IPS-20b (cell line): Measurements from ENCODE around the gene ELP5.
A peak's percentile ranks its signal among the peaks of the same experiment; 100 is the strongest.

Experiments
- H3K27ac ChIP-seq: one replicate; pipeline ENCODE4 v1.5.1; 2013; ENCODE audit warnings: low read length
- H3K27me3 ChIP-seq: 2 replicates; pipeline ENCODE4 v1.6.1; 2013; ENCODE audit warnings: mild to moderate bottlenecking, low read length, inconsistent platforms; ENCODE audit not compliant: insufficient read depth
- H3K36me3 ChIP-seq: 2 replicates; pipeline ENCODE4 v1.6.1; 2013; ENCODE audit warnings: low read depth, mild to moderate bottlenecking, inconsistent platforms, low read length, moderate library complexity; ENCODE audit not compliant: insufficient read depth
- H3K4me1 ChIP-seq: 2 replicates; pipeline ENCODE4 v1.6.1; 2013; ENCODE audit warnings: mild to moderate bottlenecking, control low read depth, inconsistent platforms, low read length, moderate library complexity; ENCODE audit not compliant: insufficient read depth
- H3K4me3 ChIP-seq: 2 replicates; pipeline ENCODE4 v1.5.1; 2013; ENCODE audit warnings: mild to moderate bottlenecking, low read length, inconsistent platforms
- H3K9ac ChIP-seq: 2 replicates; pipeline ENCODE4 v1.6.1; 2013; ENCODE audit warnings: low read depth, mild to moderate bottlenecking, inconsistent platforms, low read length, moderate library complexity
- H3K9me3 ChIP-seq: 2 replicates; pipeline ENCODE4 v1.6.1; 2013; ENCODE audit warnings: mild to moderate bottlenecking, low read depth, low read length, inconsistent platforms; ENCODE audit not compliant: insufficient read depth

Gene ELP5

GRCh38 chr17:7260651-7261378 is 8.8 kb downstream of the ELP5 start:
- H3K4me1 ChIP-seq: peaks cover 13% of the 10 kb centered on the region; the same call in 1 of the 2 replicates
- peak overlapping the region; percentile 67 for H3K27ac ChIP-seq
- peak overlapping the region; percentile 97 for H3K9ac ChIP-seq
- no peaks in the 10 kb centered on the region for H3K9me3 ChIP-seq
- peaks cover 44% of the 10 kb centered on the region for H3K27me3 ChIP-seq
- H3K36me3 ChIP-seq: peaks cover 43% of the 10 kb centered on the region
- peak overlapping the region; percentile 92 for H3K4me3 ChIP-seq

- no peaks in the 10 kb centered on the region for H3K9me3 ChIP-seq
- H3K36me3 ChIP-seq: peaks cover 36% of the 10 kb centered on the region
- peak overlapping the region; percentile 67 for H3K27ac ChIP-seq
- peak overlapping the region; percentile 97 for H3K9ac ChIP-seq
- peaks cover 13% of the 10 kb centered on the region; the same call in 1 of the 2 replicates for H3K4me1 ChIP-seq
- peak overlapping the region; percentile 92 for H3K4me3 ChIP-seq
- peaks cover 44% of the 10 kb centered on the region for H3K27me3 ChIP-seq
Measured at GRCh38 chr17:7261379-7262191, 9.6 kb downstream of the ELP5 start.

- Histone ChIP-seq H3K9ac (peak within 1 kb of the TSS; percentile 97), H3K4me1 (peaks cover 13% of the 10 kb centered on the region; the same call in 1 of the 2 replicates), H3K4me3 (peak within 1 kb of the TSS; percentile 92), H3K9me3 (no peaks in the 10 kb centered on the region), H3K27ac (peak within 1 kb of the TSS; percentile 67), H3K36me3 (peaks cover 28% of the 10 kb centered on the region), H3K27me3 (peaks cover 44% of the 10 kb centered on the region)
Measured at GRCh38 chr17:7262192-7262934, 10.3 kb downstream of the ELP5 start, which contains the start of gene CLDN7. CLDN7 (minus strand) TSS chr17:7262478; CDS start chr17:7262043, 435 bp downstream.

- peaks cover 44% of the 10 kb centered on the region for H3K27me3 ChIP-seq
- H3K9ac ChIP-seq: peak overlapping the region; percentile 87
- peak overlapping the region; percentile 11 for H3K27ac ChIP-seq
- H3K9me3 ChIP-seq: no peaks in the 10 kb centered on the region
- peak overlapping the region; percentile 92 for H3K4me3 ChIP-seq
- peaks cover 22% of the 10 kb centered on the region for H3K36me3 ChIP-seq
- peaks cover 13% of the 10 kb centered on the region; the same call in 1 of the 2 replicates for H3K4me1 ChIP-seq
Measured at GRCh38 chr17:7262935-7263800, 11.2 kb downstream of the ELP5 start.

GRCh38 chr17:7263801-7264078 is 11.7 kb downstream of the ELP5 start:
- Histone ChIP-seq H3K9ac (peak overlapping the region; percentile 87; the same call in 1 of the 2 replicates), H3K9me3 (no peaks in the 10 kb centered on the region), H3K27ac (peak overlapping the region; percentile 11), H3K4me1 (peaks cover 13% of the 10 kb centered on the region; the same call in 1 of the 2 replicates), H3K4me3 (peak overlapping the region; percentile 92), H3K27me3 (peaks cover 44% of the 10 kb centered on the region), H3K36me3 (peaks cover 16% of the 10 kb centered on the region)

GRCh38 chr17:7266784-7267183 is 14.8 kb downstream of the ELP5 start:
- Histone ChIP-seq H3K4me1 (peaks cover 9% of the 10 kb centered on the region; the same call in 1 of the 2 replicates), H3K36me3 (no peaks in the 10 kb centered on the region), H3K27ac (no peak overlapping the region), H3K9me3 (no peaks in the 10 kb centered on the region), H3K4me3 (no peak overlapping the region), H3K9ac (no peak overlapping the region), H3K27me3 (peaks cover 29% of the 10 kb centered on the region)

GRCh38 chr17:7279448-7279847 is 27.4 kb downstream of the ELP5 start:
- no peak overlapping the region for H3K4me3 ChIP-seq
- H3K27ac ChIP-seq: no peak overlapping the region

GRCh38 chr17:7280519-7281073 is 28.6 kb downstream of the ELP5 start:
- Histone ChIP-seq H3K27me3 (peaks cover 36% of the 10 kb centered on the region), H3K9ac (peak overlapping the region; percentile 67; the same call in 1 of the 2 replicates), H3K36me3 (0 out of 2 replicates have a peak, but pooled peaks cover 3% of the 10 kb centered on the region), H3K4me3 (peak overlapping the region; percentile 76), H3K4me1 (peaks cover 7% of the 10 kb centered on the region; the same call in 1 of the 2 replicates), H3K27ac (no peak overlapping the region), H3K9me3 (no peaks in the 10 kb centered on the region)

More at GRCh38 chr17:7279448-7279847, 27.4 kb downstream of the ELP5 start:
- no peak overlapping the region for H3K9ac ChIP-seq
- no peaks in the 10 kb centered on the region for H3K9me3 ChIP-seq
- H3K27me3 ChIP-seq: peaks cover 36% of the 10 kb centered on the region
- 0 out of 2 replicates have a peak, but pooled peaks cover 1% of the 10 kb centered on the region for H3K36me3 ChIP-seq
- H3K4me1 ChIP-seq: peaks cover 7% of the 10 kb centered on the region; the same call in 1 of the 2 replicates

GRCh38 chr17:7281074-7281952 is 29.3 kb downstream of the ELP5 start, which contains the start of gene SLC2A4:
SLC2A4 (plus strand) TSS chr17:7281718; CDS start chr17:7281935, 217 bp downstream.
- H3K9ac ChIP-seq: peak within 1 kb of the TSS; percentile 68; the same call in 1 of the 2 replicates

More at GRCh38 chr17:7281074-7281952, 29.3 kb downstream of the ELP5 start, which contains the start of gene SLC2A4:
- Histone ChIP-seq H3K4me3 (peak within 1 kb of the TSS; percentile 82), H3K27me3 (peaks cover 36% of the 10 kb centered on the region), H3K27ac (no peak within 1 kb of the TSS), H3K36me3 (peaks cover 3% of the 10 kb centered on the region; the same call in 1 of the 2 replicates), H3K4me1 (peaks cover 7% of the 10 kb centered on the region; the same call in 1 of the 2 replicates), H3K9me3 (no peaks in the 10 kb centered on the region)
